Cardiac fibroblast (primary cell): Measurements from ENCODE around the gene PCCA.
A peak's percentile ranks its signal among the peaks of the same experiment; 100 is the strongest.

Source experiments
- DNase-seq, 2 donors: peaks; one replicate each; pipeline versions ENCODE4 v3.0.0 to v3.0.0-alpha.2; 2010; ENCODE audit warnings: low read depth in 2 of 2
- H3K4me3 ChIP-seq, 2 donors: replicated peaks in 1 of 2; 1 replicate in 1 of 2; 2 replicates in 1 of 2; pipeline ENCODE4 v1.5.1; 2011; ENCODE audit warnings: low read depth in 2 of 2, low read length in 2 of 2, mild to moderate bottlenecking in 2 of 2, moderate library complexity in 1 of 2
- CTCF ChIP-seq: IDR thresholded peaks from one replicate; pipeline ENCODE4 v1.5.1; 2011; ENCODE audit warnings: low read depth, mild to moderate bottlenecking, low read length, inconsistent platforms

Gene PCCA

GRCh38 chr13:100432611-100433010 is 343.7 kb downstream of the PCCA start:
- no peak for TF ChIP-seq CTCF
- no peak for DNase-seq
- H3K4me3 ChIP-seq = no peak overlapping the region

GRCh38 chr13:100433475-100433874 is 344.6 kb downstream of the PCCA start:
- no peak for DNase-seq
- no peak overlapping the region for H3K4me3 ChIP-seq
- no peak for TF ChIP-seq CTCF

GRCh38 chr13:100434010-100434763 is 345.3 kb downstream of the PCCA start:
- TF ChIP-seq CTCF = no peak
- H3K4me3 ChIP-seq = no peak overlapping the region
- peak; percentile 38 to 66 for DNase-seq

GRCh38 chr13:100436099-100436498 is 347.2 kb downstream of the PCCA start:
- no peak for DNase-seq
- no peak overlapping the region for H3K4me3 ChIP-seq
- no peak for TF ChIP-seq CTCF

GRCh38 chr13:100438059-100438788 is 349.3 kb downstream of the PCCA start:
- DNase-seq = no peak
- no peak for TF ChIP-seq CTCF
- no peak overlapping the region for H3K4me3 ChIP-seq

GRCh38 chr13:100439247-100439970 is 350.5 kb downstream of the PCCA start:
- no peak for TF ChIP-seq CTCF
- no peak for DNase-seq
- no peak overlapping the region for H3K4me3 ChIP-seq
